Mesenchymal stem cell (in vitro differentiated cells and primary cell): ENCODE data around the gene ZNF770.
A peak's percentile ranks its signal among the peaks of the same experiment; 100 is the strongest.

Experiments used
- DNase-seq: peaks from one replicate; pipeline ENCODE4 v3.0.0-alpha.2; 2013
- H2AFZ ChIP-seq: one replicate; pipeline ENCODE4 v1.6.1; 2013; ENCODE audit warnings: low read depth, mild to moderate bottlenecking, control low read depth, inconsistent platforms, low read length, moderate library complexity
- H2AK5ac ChIP-seq: 2 replicates; pipeline ENCODE4 v1.6.1; 2013; ENCODE audit warnings: low read length, moderate library complexity, mild to moderate bottlenecking, inconsistent platforms; ENCODE audit not compliant: severe bottlenecking
- H2BK120ac ChIP-seq: one replicate; pipeline ENCODE4 v1.6.1; 2013; ENCODE audit warnings: low read depth, mild to moderate bottlenecking, inconsistent platforms, low read length, moderate library complexity
- H2BK12ac ChIP-seq, 2 experiments: one replicate each; pipeline ENCODE4 v1.6.1; 2013; ENCODE audit warnings: inconsistent platforms in 2 of 2, low read length in 2 of 2, mild to moderate bottlenecking in 2 of 2, moderate library complexity in 2 of 2, control low read depth in 1 of 2
- H2BK15ac ChIP-seq: one replicate; pipeline ENCODE4 v1.6.1; 2013; ENCODE audit warnings: mild to moderate bottlenecking, low read depth, inconsistent platforms; ENCODE audit not compliant: poor library complexity, severe bottlenecking
- H2BK5ac ChIP-seq: 2 replicates; pipeline ENCODE4 v1.6.1; 2013; ENCODE audit warnings: low read depth, mild to moderate bottlenecking, low read length, control low read depth, inconsistent platforms; ENCODE audit not compliant: poor library complexity, severe bottlenecking
- H3K14ac ChIP-seq, 2 experiments: one replicate each; pipeline ENCODE4 v1.6.1; 2013; ENCODE audit warnings: inconsistent platforms in 2 of 2, low read length in 2 of 2, control low read depth in 1 of 2, mild to moderate bottlenecking in 1 of 2, moderate library complexity in 1 of 2
- H3K18ac ChIP-seq, 2 experiments: one replicate each; pipeline ENCODE4 v1.6.1; 2013; ENCODE audit warnings: inconsistent platforms in 2 of 2, low read length in 2 of 2, control low read depth in 1 of 2, low read depth in 1 of 2, mild to moderate bottlenecking in 1 of 2
- H3K23ac ChIP-seq, 2 experiments: one replicate each; pipeline ENCODE4 v1.6.1; 2013; ENCODE audit warnings: inconsistent platforms in 2 of 2, low read length in 2 of 2, mild to moderate bottlenecking in 2 of 2, moderate library complexity in 2 of 2, control low read depth in 1 of 2
- H3K27ac ChIP-seq: 2 replicates; pipeline ENCODE4 v1.5.1; 2013; ENCODE audit warnings: mild to moderate bottlenecking, moderate library complexity, low read length, control low read depth, inconsistent platforms; ENCODE audit not compliant: poor library complexity, severe bottlenecking
- H3K27me3 ChIP-seq, 2 experiments: 2 replicates each; pipeline versions ENCODE4 v1.6.1 to v1.7.0; 2013; ENCODE audit warnings: low read length in 2 of 2, mild to moderate bottlenecking in 2 of 2, moderate library complexity in 2 of 2, control low read depth in 1 of 2, inconsistent platforms in 1 of 2; ENCODE audit not compliant: control insufficient read depth in 1 of 2, insufficient read depth in 1 of 2
- H3K36me3 ChIP-seq, 2 experiments: 2 replicates each; pipeline versions ENCODE4 v1.6.1 to v1.7.0; 2013; ENCODE audit warnings: low read length in 2 of 2, control low read depth in 1 of 2, inconsistent platforms in 1 of 2, low read depth in 1 of 2, mild to moderate bottlenecking in 1 of 2; ENCODE audit not compliant: insufficient read depth in 2 of 2, control insufficient read depth in 1 of 2
- H3K4ac ChIP-seq, 2 experiments: one replicate each; pipeline ENCODE4 v1.6.1; 2013; ENCODE audit warnings: inconsistent platforms in 2 of 2, low read length in 2 of 2, mild to moderate bottlenecking in 2 of 2, moderate library complexity in 2 of 2, control low read depth in 1 of 2, low read depth in 1 of 2
- H3K4me1 ChIP-seq: 2 replicates; pipeline ENCODE4 v1.6.1; 2013; ENCODE audit warnings: low read depth, low read length, control low read depth; ENCODE audit not compliant: control insufficient read depth, insufficient read depth
- H3K4me2 ChIP-seq: 2 replicates; pipeline ENCODE4 v1.6.1; 2013; ENCODE audit warnings: low read length, mild to moderate bottlenecking, inconsistent platforms; ENCODE audit not compliant: poor library complexity, severe bottlenecking
- H3K4me3 ChIP-seq, 2 experiments: 2 replicates each; pipeline versions ENCODE4 v1.5.1 to v1.7.0; 2013; ENCODE audit warnings: low read length in 2 of 2, mild to moderate bottlenecking in 2 of 2, control low read depth in 1 of 2, low read depth in 1 of 2; ENCODE audit not compliant: insufficient read depth in 1 of 2
- H3K79me1 ChIP-seq: replicated peaks from 2 replicates; pipeline ENCODE4 v1.6.1; 2013; ENCODE audit warnings: mild to moderate bottlenecking, control low read depth, low read length, inconsistent platforms; ENCODE audit not compliant: poor library complexity, severe bottlenecking
- H3K9ac ChIP-seq: 2 replicates; pipeline ENCODE4 v1.7.0; 2013; ENCODE audit warnings: mild to moderate bottlenecking, low read length, moderate library complexity
- H3K9me3 ChIP-seq: 2 replicates; pipeline ENCODE4 v1.7.0; 2013; ENCODE audit warnings: mild to moderate bottlenecking, low read length; ENCODE audit not compliant: control insufficient read depth
- H4K8ac ChIP-seq: one replicate; pipeline ENCODE4 v1.6.1; 2013; ENCODE audit warnings: inconsistent platforms, mild to moderate bottlenecking, low read length, moderate library complexity
- H4K91ac ChIP-seq: one replicate; pipeline ENCODE4 v1.6.1; 2013; ENCODE audit warnings: mild to moderate bottlenecking, low read length, inconsistent platforms
- WGBS: methylation state at CpG from one replicate; pipeline ENCODE4 v1.1.7; 2013; ENCODE audit warnings: mixed read lengths; 5-methylcytosine and 5-hydroxymethylcytosine counted together

ZNF770 gene

DNA sequence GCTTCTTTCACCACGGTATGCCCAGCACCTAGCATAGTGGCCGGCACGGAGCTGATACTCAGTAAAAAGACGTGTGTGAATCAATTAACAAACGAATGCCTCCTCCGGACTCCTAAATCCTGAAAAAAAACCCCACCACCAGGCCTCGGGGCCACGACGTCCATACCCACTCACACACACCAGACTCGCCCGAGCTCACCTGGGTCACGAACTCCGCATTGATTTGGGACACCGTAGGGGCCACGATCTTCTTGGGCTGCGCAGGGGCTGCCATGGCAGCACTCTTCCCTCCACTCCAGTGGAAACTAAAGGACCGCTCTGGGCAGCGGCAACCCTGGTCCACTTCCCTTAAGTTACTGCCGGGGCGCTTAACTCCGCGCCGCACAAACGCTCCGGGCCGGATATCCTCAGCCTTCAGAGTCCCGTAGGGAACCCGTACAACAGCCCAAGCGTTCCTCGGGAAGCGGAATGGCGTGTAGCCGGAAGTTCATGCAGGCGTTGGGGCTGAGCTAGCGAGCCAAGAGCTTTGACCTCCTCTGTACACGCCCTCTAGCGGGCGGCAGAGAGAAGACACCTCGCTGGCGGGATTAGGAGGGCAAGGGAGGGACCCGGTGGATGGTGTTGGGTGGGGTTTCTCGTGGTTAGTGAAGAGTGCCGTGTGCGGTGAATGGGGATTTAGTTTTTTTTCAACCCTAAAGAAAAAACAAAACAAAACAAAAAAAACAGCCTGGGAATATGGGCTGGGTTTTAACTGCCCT, 18.6 kb downstream of the ZNF770 start, which contains the start of gene AQR:
Gene AQR (minus strand): TSS at position 403 of the 758 bp plus-strand sequence. CDS start 129 bp downstream, at position 274.
- Histone ChIP-seq H3K4me2 (peak within 1 kb of the TSS; percentile 85), H3K9ac (peak within 1 kb of the TSS; percentile 98), H3K4me3 (peak within 1 kb of the TSS; percentile 98 to 99), H2BK12ac (no peak within 1 kb of the TSS), H2BK15ac (no peak within 1 kb of the TSS), H3K27me3 (no peaks in the 10 kb centered on the region), H3K9me3 (no peaks in the 10 kb centered on the region), H3K14ac (peak within 1 kb of the TSS in 1 of 2 experiments; percentile 44), H3K27ac (peak within 1 kb of the TSS; percentile 82), H3K18ac (peak within 1 kb of the TSS; percentile 23 to 78), H4K8ac (peak within 1 kb of the TSS; percentile 98), H3K23ac (no peak within 1 kb of the TSS), H3K36me3 (no peaks in the 10 kb centered on the region), H3K4me1 (peaks cover 8% of the 10 kb centered on the region), H3K4ac (peak within 1 kb of the TSS; percentile 57 to 87), H2BK120ac (no peak within 1 kb of the TSS), H4K91ac (peak within 1 kb of the TSS; percentile 39), H2AK5ac (no peak within 1 kb of the TSS), H2AFZ (peak within 1 kb of the TSS; percentile 97), H2BK5ac (no peak within 1 kb of the TSS), H3K79me1 (peaks cover 3% of the 10 kb centered on the region)
- under 1% methylated on average over 36 of the region's 44 CpGs for WGBS
- DNase-seq, result peak; percentile 98

DNA sequence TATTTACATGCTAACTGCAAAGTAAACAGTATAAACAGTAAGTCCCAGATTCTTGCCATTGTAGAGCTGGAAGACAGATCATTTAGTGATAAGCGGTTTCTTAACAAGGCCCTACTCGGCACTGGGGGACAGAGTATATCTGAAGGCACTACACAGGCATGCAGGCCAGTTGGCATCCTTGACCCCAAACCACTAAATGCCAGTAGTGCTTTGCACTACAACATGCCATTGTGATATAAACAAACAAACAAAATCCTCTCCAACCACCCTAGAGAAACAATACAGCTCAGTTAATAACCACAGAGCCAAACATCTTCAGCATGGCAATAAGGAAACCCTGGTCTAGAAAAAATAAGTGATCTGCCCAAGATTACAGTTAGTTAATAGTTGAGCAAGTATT, 23.8 kb downstream of the ZNF770 start:
- Histone ChIP-seq H3K4me2 (no peak overlapping the region), H2BK5ac (no peak overlapping the region), H3K4me1 (peaks cover 6% of the 10 kb centered on the region), H3K4me3 (no peak overlapping the region), H3K27ac (no peak overlapping the region), H3K18ac (no peak overlapping the region), H3K36me3 (peaks cover 8 to 42% of the 10 kb centered on the region in 2 experiments), H3K4ac (no peak overlapping the region), H2AFZ (no peak overlapping the region), H2BK15ac (no peak overlapping the region), H2AK5ac (no peak overlapping the region), H4K8ac (no peak overlapping the region), H3K79me1 (peaks cover 11% of the 10 kb centered on the region), H3K9ac (no peak overlapping the region), H3K27me3 (no peaks in the 10 kb centered on the region), H3K14ac (no peak overlapping the region), H2BK120ac (no peak overlapping the region), H3K23ac (no peak overlapping the region), H2BK12ac (no peak overlapping the region), H4K91ac (no peak overlapping the region), H3K9me3 (no peaks in the 10 kb centered on the region)
- DNase-seq, result no peak
- 89% methylated on average over 2 of the region's 2 CpGs for WGBS

DNA sequence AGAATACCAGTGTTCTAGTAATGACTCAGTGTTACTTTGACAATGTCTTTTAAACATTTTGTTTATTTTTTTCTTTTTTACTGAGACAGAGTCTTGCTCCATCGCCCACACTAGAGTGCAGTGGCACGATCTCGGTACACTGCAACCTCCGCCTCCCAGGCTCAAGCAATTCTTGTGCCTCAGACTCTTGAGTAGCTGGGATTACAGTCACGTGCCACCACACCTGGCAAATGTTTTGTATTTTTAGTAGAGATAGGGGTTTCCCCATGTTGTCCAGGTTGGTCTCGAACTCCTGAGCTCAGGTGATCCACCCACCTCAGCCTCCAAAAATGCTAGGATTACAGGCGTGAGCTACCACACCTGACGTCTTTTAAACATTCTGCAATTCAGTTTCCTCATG, 34.2 kb downstream of the ZNF770 start:
- H2BK120ac ChIP-seq, result no peak overlapping the region
- H3K18ac ChIP-seq, result no peak overlapping the region
- H3K4me3 ChIP-seq, result no peak overlapping the region
- no peak overlapping the region for H2BK15ac ChIP-seq
- H3K79me1 ChIP-seq, result peaks cover 13% of the 10 kb centered on the region
- WGBS, result 95% methylated on average over 6 of the region's 8 CpGs
- H4K91ac ChIP-seq, result no peak overlapping the region
- no peak overlapping the region for H2BK12ac ChIP-seq
- H3K14ac ChIP-seq, result no peak overlapping the region
- no peak overlapping the region for H3K23ac ChIP-seq
- H3K9me3 ChIP-seq, result no peaks in the 10 kb centered on the region
- H3K27me3 ChIP-seq, result no peaks in the 10 kb centered on the region
- no peak overlapping the region for H3K27ac ChIP-seq
- no peak for DNase-seq
- no peak overlapping the region for H3K4me2 ChIP-seq
- H3K9ac ChIP-seq, result no peak overlapping the region
- no peak overlapping the region for H3K4ac ChIP-seq
- no peak overlapping the region for H2AFZ ChIP-seq
- H4K8ac ChIP-seq, result no peak overlapping the region
- no peak overlapping the region for H2BK5ac ChIP-seq
- H3K4me1 ChIP-seq, result no peaks in the 10 kb centered on the region
- no peak overlapping the region for H2AK5ac ChIP-seq
- H3K36me3 ChIP-seq, result peaks cover 13 to 33% of the 10 kb centered on the region in 2 experiments

DNA sequence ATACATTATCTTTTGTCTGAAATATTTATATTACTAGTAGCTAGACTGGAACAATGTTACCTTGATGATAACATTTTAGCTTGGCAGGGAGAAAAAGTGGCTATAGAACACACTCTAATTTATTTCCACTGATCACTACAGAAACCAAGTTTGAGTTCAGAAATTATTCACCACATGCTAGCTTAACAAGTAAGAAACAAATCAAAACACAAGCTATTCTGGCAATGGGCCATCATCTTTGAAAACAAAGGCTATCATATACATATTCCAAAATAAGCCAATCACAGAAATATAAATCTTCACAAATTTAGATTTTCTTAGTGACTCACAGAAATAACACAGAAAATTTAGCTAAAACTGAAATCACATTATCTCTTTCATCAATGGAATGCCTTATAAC, 35.6 kb downstream of the ZNF770 start:
- Histone ChIP-seq H3K79me1 (peaks cover 12% of the 10 kb centered on the region), H3K4ac (no peak overlapping the region), H2AFZ (no peak overlapping the region), H3K9me3 (no peaks in the 10 kb centered on the region), H2AK5ac (no peak overlapping the region), H4K8ac (no peak overlapping the region), H3K27ac (no peak overlapping the region), H2BK15ac (no peak overlapping the region), H2BK12ac (no peak overlapping the region), H2BK5ac (no peak overlapping the region), H2BK120ac (no peak overlapping the region), H3K23ac (no peak overlapping the region), H3K4me1 (no peaks in the 10 kb centered on the region), H4K91ac (no peak overlapping the region), H3K14ac (no peak overlapping the region), H3K9ac (peak overlapping the region; percentile 8), H3K27me3 (no peaks in the 10 kb centered on the region), H3K4me3 (no peak overlapping the region), H3K36me3 (peaks cover 13 to 36% of the 10 kb centered on the region in 2 experiments), H3K4me2 (no peak overlapping the region), H3K18ac (no peak overlapping the region)
- DNase-seq, result no peak
